Stomach smooth muscle (tissue), 2 donors: ENCODE measurements around the gene WNK2.

Experiments used
- H3K27ac ChIP-seq: one replicate; pipeline ENCODE4 v1.7.0; 2013; ENCODE audit warnings: mild to moderate bottlenecking, low read length, inconsistent platforms
- H3K27me3 ChIP-seq, 2 donors: one replicate each; pipeline ENCODE4 v1.7.0; 2013; ENCODE audit warnings: low read length in 2 of 2; ENCODE audit not compliant: insufficient read depth in 2 of 2, control insufficient read depth in 1 of 2
- H3K36me3 ChIP-seq, 2 donors: one replicate each; pipeline ENCODE4 v1.7.0; 2013; ENCODE audit warnings: low read length in 2 of 2; ENCODE audit not compliant: control insufficient read depth in 2 of 2, insufficient read depth in 2 of 2
- H3K4me1 ChIP-seq: one replicate; pipeline ENCODE4 v1.7.0; 2013; ENCODE audit warnings: low read length; ENCODE audit not compliant: control insufficient read depth, insufficient read depth
- H3K4me3 ChIP-seq, 2 donors: one replicate each; pipeline ENCODE4 v1.7.0; 2013; ENCODE audit warnings: low read length in 2 of 2
- H3K9ac ChIP-seq, 2 donors: one replicate each; pipeline ENCODE4 v1.7.0; 2013; ENCODE audit warnings: low read length in 2 of 2, mild to moderate bottlenecking in 1 of 2
- H3K9me3 ChIP-seq, 2 donors: one replicate each; pipeline ENCODE4 v1.7.0; 2013; ENCODE audit warnings: low read length in 2 of 2; ENCODE audit not compliant: control insufficient read depth in 2 of 2
- donor health status: healthy.
- donor health status: Pancreatic carcinoma.

The WNK2 gene

DNA sequence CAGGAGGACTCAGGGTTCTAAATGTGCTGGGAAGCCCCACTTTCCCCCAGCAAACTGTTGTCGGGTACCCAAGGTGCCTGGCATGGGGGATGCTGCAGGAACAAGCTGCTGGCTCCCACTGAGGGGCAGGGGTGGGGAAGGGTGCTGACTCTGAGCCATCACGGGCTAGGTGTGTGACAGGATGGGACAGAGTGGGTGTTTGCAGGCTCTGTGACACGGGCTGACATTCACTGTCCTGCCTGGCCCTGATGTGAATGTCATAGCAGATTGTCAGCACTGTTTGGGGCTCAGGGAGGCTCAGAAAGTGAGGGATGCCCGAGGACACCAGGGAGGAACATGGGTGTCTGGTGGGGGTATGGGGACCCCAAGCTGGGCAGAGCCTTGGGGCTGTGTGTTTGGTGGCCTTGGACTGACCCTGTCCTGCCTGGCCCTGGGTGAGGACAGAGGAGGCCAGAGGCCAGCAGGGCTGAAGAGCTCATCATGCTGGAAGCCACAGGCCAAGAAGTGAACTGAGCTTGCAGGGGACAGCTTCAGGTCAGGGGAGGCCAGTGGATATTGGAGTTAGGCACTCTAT, 20.6 kb downstream of the WNK2 start:
- Histone ChIP-seq H3K27me3 (no peaks in the 10 kb centered on the region), H3K9ac (no peak overlapping the region), H3K27ac (peak overlapping the region; percentile 58), H3K4me3 (peak overlapping the region in 1 of 2 donors; percentile 8), H3K9me3 (no peaks in the 10 kb centered on the region), H3K4me1 (peaks cover 93% of the 10 kb centered on the region), H3K36me3 (no peaks in the 10 kb centered on the region)

DNA sequence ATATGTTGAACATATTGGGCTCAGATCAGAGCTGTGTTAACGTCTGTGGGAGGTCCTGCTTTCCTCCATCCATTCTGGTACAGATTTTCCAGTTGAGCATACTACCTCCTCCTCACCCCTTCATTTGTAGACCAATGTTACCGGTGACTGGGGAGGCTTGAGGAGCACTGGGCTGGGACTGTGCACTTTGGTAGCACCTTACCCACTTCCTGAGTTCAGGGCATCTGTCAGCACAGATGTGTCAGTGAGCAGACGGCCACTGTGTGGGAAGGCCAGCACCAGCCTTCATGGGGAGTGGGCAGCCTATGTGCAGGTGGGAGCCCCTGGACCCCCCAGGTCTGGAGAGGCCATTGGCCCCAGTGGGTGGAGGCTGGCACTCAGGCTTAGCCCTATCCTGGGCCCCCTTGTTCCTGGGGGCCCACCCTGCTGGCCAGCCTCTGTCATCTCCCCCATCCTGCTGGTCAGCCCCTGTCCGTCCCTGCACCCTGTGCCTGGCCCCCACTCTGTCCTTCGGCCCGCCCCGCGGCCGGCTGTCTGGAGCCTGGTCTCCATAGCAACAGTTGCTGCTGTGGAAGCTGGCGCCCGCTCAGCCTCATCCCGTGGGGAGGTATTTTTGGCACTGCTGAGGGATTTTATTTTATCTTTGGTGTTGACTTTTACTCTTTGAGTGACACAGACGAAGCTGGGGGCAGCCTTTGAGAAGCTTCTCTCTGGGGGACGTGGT, 21.3 kb downstream of the WNK2 start:
- Histone ChIP-seq H3K9ac (peak overlapping the region in 1 of 2 donors; percentile 25), H3K4me3 (peak overlapping the region; percentile 41 to 54), H3K9me3 (no peaks in the 10 kb centered on the region), H3K27me3 (no peaks in the 10 kb centered on the region), H3K27ac (peak overlapping the region; percentile 58), H3K4me1 (peaks cover 96% of the 10 kb centered on the region), H3K36me3 (no peaks in the 10 kb centered on the region)

- Histone ChIP-seq H3K4me1 (peaks cover 88% of the 10 kb centered on the region), H3K36me3 (no peaks in the 10 kb centered on the region), H3K4me3 (peak overlapping the region; percentile 41 to 54), H3K27ac (peak overlapping the region; percentile 58), H3K27me3 (no peaks in the 10 kb centered on the region), H3K9ac (peak overlapping the region in 1 of 2 donors; percentile 25), H3K9me3 (no peaks in the 10 kb centered on the region)
Measured at GRCh38 chr9:93205896-93206575, 22.1 kb downstream of the WNK2 start.

- H3K36me3 ChIP-seq = no peaks in the 10 kb centered on the region
- H3K9me3 ChIP-seq = no peaks in the 10 kb centered on the region
- H3K9ac ChIP-seq = peak overlapping the region in 1 of 2 donors; percentile 21
- peak overlapping the region; percentile 66 for H3K27ac ChIP-seq
- peak overlapping the region in 1 of 2 donors; percentile 65 for H3K4me3 ChIP-seq
- H3K4me1 ChIP-seq = peaks cover 81% of the 10 kb centered on the region
- no peaks in the 10 kb centered on the region for H3K27me3 ChIP-seq
Measured at GRCh38 chr9:93206576-93207155, 22.7 kb downstream of the WNK2 start.

GRCh38 chr9:93207326-93207814, 23.4 kb downstream of the WNK2 start:
- Histone ChIP-seq H3K4me1 (peaks cover 74% of the 10 kb centered on the region), H3K27ac (peak overlapping the region; percentile 66), H3K4me3 (peak overlapping the region; percentile 43 to 65), H3K9ac (peak overlapping the region in 1 of 2 donors; percentile 60), H3K9me3 (no peaks in the 10 kb centered on the region), H3K27me3 (no peaks in the 10 kb centered on the region), H3K36me3 (no peaks in the 10 kb centered on the region)

- Histone ChIP-seq H3K4me1 (peaks cover 73% of the 10 kb centered on the region), H3K27ac (peak overlapping the region; percentile 66), H3K4me3 (peak overlapping the region; percentile 43 to 65), H3K9ac (peak overlapping the region in 1 of 2 donors; percentile 60), H3K9me3 (no peaks in the 10 kb centered on the region), H3K27me3 (no peaks in the 10 kb centered on the region), H3K36me3 (no peaks in the 10 kb centered on the region)
Measured at GRCh38 chr9:93207860-93208734, 24.2 kb downstream of the WNK2 start.

DNA sequence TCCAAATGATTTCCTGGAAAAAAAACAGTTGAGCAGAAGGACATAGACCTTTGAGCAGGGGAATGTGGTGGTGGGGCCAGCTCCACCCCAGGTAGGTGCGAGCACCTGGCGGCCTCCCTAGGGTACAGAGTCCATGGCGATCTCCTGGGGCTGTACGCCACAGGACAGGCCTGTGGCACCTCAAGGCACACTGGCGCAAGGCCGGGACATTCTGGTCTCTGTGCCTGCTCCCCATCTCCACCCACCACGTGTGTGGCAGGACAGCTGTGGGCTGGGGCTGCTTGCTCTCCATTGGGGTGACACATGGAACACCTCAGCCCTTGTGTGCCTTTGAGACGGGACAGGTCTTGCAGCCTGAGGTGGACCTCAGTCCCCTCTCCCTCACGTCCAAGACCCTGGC, 25.2 kb downstream of the WNK2 start:
- H3K27ac ChIP-seq = peak overlapping the region; percentile 41
- H3K27me3 ChIP-seq = no peaks in the 10 kb centered on the region
- H3K9ac ChIP-seq = no peak overlapping the region
- no peaks in the 10 kb centered on the region for H3K9me3 ChIP-seq
- peaks cover 64% of the 10 kb centered on the region for H3K4me1 ChIP-seq
- no peaks in the 10 kb centered on the region for H3K36me3 ChIP-seq
- no peak overlapping the region for H3K4me3 ChIP-seq

- H3K4me1 ChIP-seq = peaks cover 58% of the 10 kb centered on the region
- peak overlapping the region; percentile 41 for H3K27ac ChIP-seq
- no peaks in the 10 kb centered on the region for H3K9me3 ChIP-seq
- H3K36me3 ChIP-seq = no peaks in the 10 kb centered on the region
- no peak overlapping the region for H3K9ac ChIP-seq
- no peaks in the 10 kb centered on the region for H3K27me3 ChIP-seq
- H3K4me3 ChIP-seq = no peak overlapping the region
Measured at GRCh38 chr9:93209576-93210323, 25.8 kb downstream of the WNK2 start.

DNA sequence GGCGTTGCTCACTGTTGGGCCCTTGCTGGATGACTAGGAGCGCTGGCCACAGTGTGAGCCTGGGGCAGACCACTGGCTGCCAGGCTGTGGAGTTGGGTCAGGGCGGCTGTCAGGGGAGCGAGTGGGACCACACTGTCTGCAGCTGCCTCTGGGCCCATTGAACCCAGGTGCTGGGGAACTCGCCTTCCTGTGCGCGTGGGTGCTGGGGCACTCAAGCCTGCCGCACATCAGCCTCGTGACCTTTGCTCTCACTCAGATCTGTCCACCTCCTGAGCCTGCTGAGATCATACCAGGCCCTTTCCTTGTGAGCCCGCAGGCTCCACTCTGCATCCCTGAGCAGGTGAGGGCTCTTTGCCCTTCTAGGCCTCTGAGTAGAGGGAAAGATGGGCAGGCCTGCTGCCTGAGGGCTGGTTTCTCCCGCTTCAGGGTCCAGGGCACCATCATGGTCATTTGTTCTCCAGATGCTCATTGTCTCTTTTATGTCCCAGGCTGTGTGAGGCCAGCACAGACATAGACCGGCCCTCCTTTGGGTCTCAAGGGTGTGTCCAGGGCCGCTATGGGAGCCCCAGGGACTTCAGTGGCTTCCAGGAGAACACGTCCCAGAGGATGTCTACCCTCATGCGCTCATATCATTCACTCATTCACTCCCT, 26.5 kb downstream of the WNK2 start:
- no peaks in the 10 kb centered on the region for H3K36me3 ChIP-seq
- no peak overlapping the region for H3K27ac ChIP-seq

More for the DNA sequence above, 26.5 kb downstream of the WNK2 start:
- no peak overlapping the region for H3K4me3 ChIP-seq
- peaks cover 0 to 1% of the 10 kb centered on the region in 2 donors for H3K9me3 ChIP-seq
- H3K27me3 ChIP-seq = no peaks in the 10 kb centered on the region
- peaks cover 51% of the 10 kb centered on the region for H3K4me1 ChIP-seq
- H3K9ac ChIP-seq = no peak overlapping the region
